GM12872 (cell line): ENCODE results near the gene CCR9.

Experiments
- TF ChIP-seq, protein P1 (sequence below): IDR thresholded peaks from 3 replicates; pipeline ENCODE4 v1.5.1; 2011; ENCODE audit warnings: low read depth, mild to moderate bottlenecking, low read length, moderate library complexity; ENCODE audit not compliant: insufficient read depth

CCR9 gene

DNA sequence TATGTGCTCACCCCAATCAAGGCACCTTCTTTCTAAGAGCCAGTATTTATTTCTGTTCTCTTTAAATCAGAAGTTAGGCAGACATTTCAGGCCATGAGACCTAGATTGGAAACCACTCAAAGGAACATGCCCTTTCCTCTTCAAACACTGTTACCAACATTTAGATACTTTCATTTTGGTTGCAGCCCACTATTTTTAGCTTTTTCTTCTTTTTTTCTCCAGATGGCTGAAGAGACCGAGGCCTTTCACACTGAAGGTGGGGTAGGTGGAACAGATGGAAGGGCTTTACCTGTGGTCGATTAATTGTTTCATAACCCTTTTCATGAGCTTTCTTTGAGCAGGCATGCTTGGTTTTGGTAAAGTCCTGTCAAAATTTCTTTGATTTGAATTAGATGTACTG lies 33.5 kb upstream of the CCR9 start:
- TF ChIP-seq, protein P1, sequence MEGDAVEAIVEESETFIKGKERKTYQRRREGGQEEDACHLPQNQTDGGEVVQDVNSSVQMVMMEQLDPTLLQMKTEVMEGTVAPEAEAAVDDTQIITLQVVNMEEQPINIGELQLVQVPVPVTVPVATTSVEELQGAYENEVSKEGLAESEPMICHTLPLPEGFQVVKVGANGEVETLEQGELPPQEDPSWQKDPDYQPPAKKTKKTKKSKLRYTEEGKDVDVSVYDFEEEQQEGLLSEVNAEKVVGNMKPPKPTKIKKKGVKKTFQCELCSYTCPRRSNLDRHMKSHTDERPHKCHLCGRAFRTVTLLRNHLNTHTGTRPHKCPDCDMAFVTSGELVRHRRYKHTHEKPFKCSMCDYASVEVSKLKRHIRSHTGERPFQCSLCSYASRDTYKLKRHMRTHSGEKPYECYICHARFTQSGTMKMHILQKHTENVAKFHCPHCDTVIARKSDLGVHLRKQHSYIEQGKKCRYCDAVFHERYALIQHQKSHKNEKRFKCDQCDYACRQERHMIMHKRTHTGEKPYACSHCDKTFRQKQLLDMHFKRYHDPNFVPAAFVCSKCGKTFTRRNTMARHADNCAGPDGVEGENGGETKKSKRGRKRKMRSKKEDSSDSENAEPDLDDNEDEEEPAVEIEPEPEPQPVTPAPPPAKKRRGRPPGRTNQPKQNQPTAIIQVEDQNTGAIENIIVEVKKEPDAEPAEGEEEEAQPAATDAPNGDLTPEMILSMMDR = no peak

DNA sequence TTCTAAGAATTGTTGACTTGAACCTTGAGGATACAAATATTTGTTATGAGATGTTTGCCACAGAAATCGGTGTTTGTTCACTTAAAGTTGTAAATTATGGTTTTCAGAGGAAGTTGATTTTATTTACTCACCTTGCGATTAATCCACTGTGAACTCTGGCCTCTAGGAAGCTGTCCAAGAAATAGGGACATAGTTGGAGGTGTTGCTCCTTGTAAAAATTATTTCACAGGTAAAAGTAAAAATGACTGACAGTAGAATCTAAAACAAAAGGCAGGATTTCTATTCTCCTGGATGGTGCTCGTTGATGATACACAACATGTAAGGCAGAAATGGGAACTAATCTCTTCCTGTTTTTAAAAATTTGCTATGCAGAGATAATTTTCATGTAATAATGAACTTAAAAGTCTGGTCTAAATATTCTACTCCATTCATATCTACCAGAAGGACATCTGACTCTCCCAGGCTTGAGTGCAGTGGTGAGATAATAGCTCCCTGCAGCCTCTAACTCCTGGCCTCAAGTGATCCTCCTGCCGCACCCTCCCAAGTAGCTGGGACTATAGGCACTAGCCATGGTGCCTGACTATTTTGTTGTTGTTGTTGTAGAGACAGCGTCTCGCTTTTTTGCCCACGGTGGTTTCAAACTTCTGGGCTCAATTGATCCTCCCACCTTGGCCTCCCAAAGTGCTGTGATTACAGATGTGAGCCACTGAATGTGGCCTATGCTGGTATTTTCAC lies 27.4 kb upstream of the CCR9 start:
- TF ChIP-seq, protein P1 = no peak

DNA sequence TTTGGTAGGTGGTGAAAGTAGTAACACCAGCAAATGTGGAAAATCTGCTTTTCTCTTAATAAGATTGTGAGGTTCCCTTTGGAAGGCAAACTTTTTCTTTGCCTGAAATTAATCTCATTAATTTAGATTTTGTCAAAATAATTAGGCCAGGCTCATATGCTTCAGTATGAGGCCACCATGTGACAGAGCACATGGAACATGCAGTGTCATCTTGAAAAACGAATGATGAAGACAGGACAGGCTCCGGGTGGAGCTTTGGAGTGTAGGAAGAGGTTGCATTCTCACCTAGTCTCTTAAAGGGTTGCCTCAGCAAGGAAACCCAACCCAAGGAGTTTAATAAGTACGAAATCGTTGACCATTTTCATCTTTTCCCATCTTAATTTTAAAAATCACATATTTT lies 25.9 kb upstream of the CCR9 start:
- TF ChIP-seq, protein P1 = no peak

DNA sequence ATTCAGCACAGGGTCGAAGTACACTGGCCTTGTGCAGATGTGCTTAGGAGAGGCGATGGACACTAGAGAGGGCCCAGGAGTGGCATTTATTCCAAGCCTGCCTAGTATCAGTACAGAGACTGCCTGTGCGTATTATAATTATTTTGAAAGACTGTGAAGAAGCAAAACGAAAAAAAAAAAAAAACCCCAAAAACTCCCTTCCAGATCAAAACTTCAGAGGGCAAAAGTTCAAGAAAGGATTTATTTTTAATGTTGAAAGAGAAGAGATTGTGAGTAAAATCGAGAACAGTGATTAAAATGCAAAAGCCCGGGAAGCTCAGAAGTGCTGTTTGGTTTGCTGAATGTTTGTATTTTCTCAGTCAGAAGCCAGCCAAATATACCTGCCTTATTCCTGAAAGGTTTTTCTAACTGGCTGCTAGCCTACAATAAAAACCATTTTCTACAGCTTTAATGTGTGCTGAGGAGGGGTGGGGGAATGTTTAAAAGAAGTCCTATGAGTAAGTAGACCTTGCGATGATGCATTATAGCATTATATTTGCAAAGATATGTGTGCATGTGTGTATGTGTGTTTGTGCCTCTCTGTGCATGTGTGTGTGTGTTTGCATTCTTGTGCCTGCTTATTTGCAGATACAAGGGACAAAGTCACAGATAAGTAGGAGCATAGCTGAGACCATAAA lies 25.2 kb upstream of the CCR9 start:
- TF ChIP-seq, protein P1 = no peak

DNA sequence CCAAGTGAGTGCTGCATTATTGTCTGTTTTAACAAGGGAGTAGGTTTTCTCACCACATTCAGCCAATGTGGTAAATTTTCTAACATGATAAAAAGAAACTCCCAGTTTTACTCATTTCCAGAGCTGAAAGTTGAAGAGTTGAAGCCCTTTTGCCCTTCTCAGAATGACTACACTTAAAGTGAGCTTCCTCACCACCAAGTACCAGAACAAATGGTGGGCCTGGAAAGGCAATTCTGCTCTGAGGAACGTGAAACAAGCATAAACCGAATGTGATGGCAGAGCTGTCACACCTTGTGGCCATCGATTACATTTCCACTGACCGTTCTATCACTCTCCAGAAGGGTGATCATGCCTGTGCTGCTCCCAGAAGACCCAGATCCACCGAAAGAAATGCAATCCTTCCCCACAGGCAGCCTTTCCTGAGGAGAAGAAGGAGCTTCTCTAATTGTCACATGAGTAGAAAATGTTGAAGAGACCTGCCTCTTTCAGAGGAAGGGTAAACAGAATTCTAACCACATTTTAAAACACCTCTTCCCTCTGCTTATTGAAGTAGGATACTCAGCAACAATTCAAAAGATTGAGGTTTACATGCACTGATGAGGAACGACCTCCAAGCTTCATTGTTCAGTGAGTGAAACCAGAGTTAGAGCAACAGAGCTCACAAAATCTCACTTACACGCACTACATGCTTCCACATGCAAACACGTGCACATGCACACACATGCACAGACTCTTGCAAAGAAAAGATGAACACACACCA lies 21.4 kb upstream of the CCR9 start:
- TF ChIP-seq, protein P1 = peak; percentile 17; the same call in 1 of the 3 replicates

DNA sequence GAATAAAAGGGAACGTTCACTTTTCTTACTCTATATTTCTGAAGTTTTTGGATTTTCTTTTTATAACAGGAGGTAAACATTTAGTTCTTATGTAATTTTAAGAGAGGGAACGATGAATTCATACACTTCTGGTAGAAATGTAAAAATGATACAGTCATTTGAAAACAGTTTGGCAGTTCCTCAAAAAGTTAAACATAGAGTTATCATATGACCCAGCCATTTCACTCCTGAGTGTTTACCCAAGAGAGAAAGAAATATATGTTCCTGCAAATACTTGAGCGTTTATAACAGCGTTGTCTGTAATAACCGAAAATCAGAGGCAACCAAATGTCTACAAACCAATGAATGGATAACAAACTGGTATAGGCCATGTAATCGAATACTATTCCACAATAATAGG lies 20.8 kb upstream of the CCR9 start:
- TF ChIP-seq, protein P1 = no peak

DNA sequence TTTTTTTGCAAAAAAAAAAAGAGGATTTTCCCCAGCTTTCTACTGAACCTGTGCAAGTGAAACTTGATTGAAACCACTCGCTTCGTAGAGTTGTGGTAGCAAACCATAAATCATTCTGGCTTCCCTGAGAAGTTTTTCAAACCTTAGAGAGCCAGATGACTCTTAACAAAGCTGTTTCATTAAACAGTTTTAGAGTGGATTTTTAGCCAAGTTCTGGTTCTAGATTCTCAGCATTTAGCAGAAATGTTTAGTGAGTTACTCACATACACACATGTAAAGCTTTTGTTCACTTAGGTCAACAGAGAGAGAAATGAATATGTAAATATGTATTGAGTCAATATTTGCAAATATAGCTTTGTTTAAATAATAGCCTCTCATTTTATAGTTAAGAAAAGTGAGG lies 18.1 kb upstream of the CCR9 start:
- TF ChIP-seq, protein P1 = no peak
